A673 (cell line): ENCODE results near the gene C2orf92.

Experiments
- EZH2 ChIP-seq: fragments of 200-600 bp; sonication (generic); IDR thresholded peaks from 2 replicates; pipeline ENCODE4 v1.6.1; 2017; ENCODE audit warnings: borderline replicate concordance, low read depth, mild to moderate bottlenecking, mixed read lengths, antibody characterized with exemption, low read length; ENCODE audit not compliant: poor library complexity, severe bottlenecking
- TF ChIP-seq, protein P1 (sequence below): fragments of 300-800, 200-600 bp; sonication (generic); conservative IDR thresholded peaks from 2 replicates; pipeline ENCODE4 v1.5.1; 2017; ENCODE audit warnings: low read depth, mild to moderate bottlenecking, antibody characterized with exemption, low read length, moderate library complexity, mixed read lengths

DNA sequence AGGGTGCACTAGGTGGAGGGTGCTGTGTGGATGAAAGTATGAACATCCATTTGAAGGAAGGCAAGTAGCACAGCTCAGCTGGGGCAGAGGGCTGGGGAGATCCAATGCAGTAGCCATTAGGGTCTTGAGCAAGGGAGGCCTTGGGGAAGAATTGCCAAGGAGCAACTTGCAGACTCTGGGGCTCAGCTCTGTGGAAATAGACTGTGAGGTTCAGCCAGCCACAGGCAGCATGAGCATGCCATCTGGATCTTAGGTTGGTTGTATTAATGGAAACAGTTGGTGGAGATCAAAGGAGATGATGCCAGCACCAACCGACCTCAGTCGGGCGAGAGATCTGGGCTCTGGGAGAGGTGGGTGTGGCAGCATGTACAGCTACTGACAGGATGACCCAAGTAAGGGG lies 49.4 kb downstream of the C2orf92 start:
- TF ChIP-seq, protein P1, sequence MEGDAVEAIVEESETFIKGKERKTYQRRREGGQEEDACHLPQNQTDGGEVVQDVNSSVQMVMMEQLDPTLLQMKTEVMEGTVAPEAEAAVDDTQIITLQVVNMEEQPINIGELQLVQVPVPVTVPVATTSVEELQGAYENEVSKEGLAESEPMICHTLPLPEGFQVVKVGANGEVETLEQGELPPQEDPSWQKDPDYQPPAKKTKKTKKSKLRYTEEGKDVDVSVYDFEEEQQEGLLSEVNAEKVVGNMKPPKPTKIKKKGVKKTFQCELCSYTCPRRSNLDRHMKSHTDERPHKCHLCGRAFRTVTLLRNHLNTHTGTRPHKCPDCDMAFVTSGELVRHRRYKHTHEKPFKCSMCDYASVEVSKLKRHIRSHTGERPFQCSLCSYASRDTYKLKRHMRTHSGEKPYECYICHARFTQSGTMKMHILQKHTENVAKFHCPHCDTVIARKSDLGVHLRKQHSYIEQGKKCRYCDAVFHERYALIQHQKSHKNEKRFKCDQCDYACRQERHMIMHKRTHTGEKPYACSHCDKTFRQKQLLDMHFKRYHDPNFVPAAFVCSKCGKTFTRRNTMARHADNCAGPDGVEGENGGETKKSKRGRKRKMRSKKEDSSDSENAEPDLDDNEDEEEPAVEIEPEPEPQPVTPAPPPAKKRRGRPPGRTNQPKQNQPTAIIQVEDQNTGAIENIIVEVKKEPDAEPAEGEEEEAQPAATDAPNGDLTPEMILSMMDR, result no peak
- TF ChIP-seq EZH2, result no peak
